K562 (cell line): ENCODE results near the gene SH3BGRL2. TPM values are rescaled to one million over a fixed set of nuclear protein-coding genes. Genes with fewer than 3 reads are reported as not detected.
A peak's percentile ranks its signal among the peaks of the same experiment; 100 is the strongest.

Source experiments
- ATAC-seq: fragments of 200-7000 bp; cut with Tn5 transposase; 3 replicates; pipeline ENCODE4 v1.9.1; 2020; ENCODE audit warnings: moderate library complexity
- BruUV-seq: library from RNA; stranded (reverse); fragments of 400-500 nt; replicated peaks from 2 replicates; lab custom pipeline; 2021; lab: Mats Ljungman, UMichigan
- CTCF ChIA-PET: fragments of 300-600 bp; formaldehyde crosslinking; extraction: SDS; loops from one replicate; lab custom pipeline; 2021; ENCODE audit warnings: low intra/inter-chr PET ratio; lab: Yijun Ruan, JAX
- POLR2A ChIA-PET: fragments of 300-600, 350-650 bp; sonication (Branson Sonifier 250); formaldehyde crosslinking; extraction: SDS; loops from one replicate; lab custom pipeline; 2021; ENCODE audit warnings: antibody characterized with exemption, inconsistent platforms; lab: Yijun Ruan, JAX
- DNase-seq, 4 experiments: peaks; one replicate each; pipeline versions ENCODE4 v3.0.0 to v3.0.0-alpha.2; 2011 to 2018; ENCODE audit warnings: low spot score in 3 of 4, mixed read lengths in 3 of 4; ENCODE audit errors: extremely low read depth in 1 of 4
- FAIRE-seq: peaks from 2 replicates; lab custom pipeline; 2011; peaks lifted over from hg19 to GRCh38; lab: Jason Lieb, UNC
- H2AFZ ChIP-seq: 2 replicates; pipeline ENCODE4 v1.6.0; 2011; ENCODE audit warnings: low read depth, low read length, control low read depth, inconsistent platforms
- H3K27ac ChIP-seq: fragments of 200-600 bp; 3 replicates; pipeline ENCODE4 v1.8.0; 2011; ENCODE audit warnings: low read depth, mild to moderate bottlenecking, control low read depth, inconsistent platforms, low read length, moderate library complexity, mixed read lengths; ENCODE audit errors: extremely low read depth
- H3K27me3 ChIP-seq, 2 experiments: fragments of 300-600 bp in 1 of 2; 2 replicates in 1 of 2; 3 replicates in 1 of 2; pipeline versions ENCODE4 v1.6.0 to v1.8.0; 2011; ENCODE audit warnings: inconsistent platforms in 2 of 2, low read length in 2 of 2, mild to moderate bottlenecking in 1 of 2, mixed read lengths in 1 of 2, moderate library complexity in 1 of 2; ENCODE audit not compliant: control insufficient read depth in 2 of 2, insufficient read depth in 2 of 2
- H3K36me3 ChIP-seq: fragments of 300-600 bp; 3 replicates; pipeline ENCODE4 v1.8.0; 2011; ENCODE audit warnings: mild to moderate bottlenecking, low read length, inconsistent platforms; ENCODE audit not compliant: control insufficient read depth, insufficient read depth
- H3K4me1 ChIP-seq, 2 experiments: fragments of 200-600 bp in 1 of 2; replicated peaks in 1 of 2; 2 replicates in 1 of 2; 3 replicates in 1 of 2; pipeline versions ENCODE4 v1.5.1 to v1.8.0; 2011; ENCODE audit warnings: inconsistent platforms in 2 of 2, low read length in 2 of 2, mild to moderate bottlenecking in 1 of 2, mixed read lengths in 1 of 2, moderate library complexity in 1 of 2; ENCODE audit not compliant: control insufficient read depth in 2 of 2, insufficient read depth in 2 of 2
- H3K4me2 ChIP-seq: 2 replicates; pipeline ENCODE4 v1.6.1; 2011; ENCODE audit warnings: low read length, control low read depth, inconsistent platforms, mixed read lengths; ENCODE audit not compliant: insufficient read depth
- H3K4me3 ChIP-seq: fragments of 200-600 bp; sonication (generic), shearing (Covaris generic); 2 replicates; pipeline ENCODE4 v1.5.1; 2016; ENCODE audit warnings: control low read depth, inconsistent platforms
- H3K79me2 ChIP-seq: fragments of 200-600 bp; 3 replicates; pipeline ENCODE4 v1.8.0; 2011; ENCODE audit warnings: low read length, inconsistent platforms; ENCODE audit not compliant: control insufficient read depth, insufficient read depth
- H3K9ac ChIP-seq, 2 experiments: 2 replicates each; pipeline versions ENCODE4 v1.6.0 to v1.6.1; 2011; ENCODE audit warnings: low read depth in 2 of 2, low read length in 2 of 2, control low read depth in 1 of 2, inconsistent platforms in 1 of 2, mild to moderate bottlenecking in 1 of 2, mixed read lengths in 1 of 2; ENCODE audit not compliant: insufficient read depth in 1 of 2
- H3K9me1 ChIP-seq: one replicate; pipeline ENCODE4 v1.6.0; 2011; ENCODE audit warnings: inconsistent platforms, mild to moderate bottlenecking, low read length, moderate library complexity; ENCODE audit not compliant: control insufficient read depth, insufficient read depth
- H3K9me3 ChIP-seq: replicated peaks from 2 replicates; pipeline ENCODE4 v1.5.1; 2011; ENCODE audit warnings: low read depth, low read length, inconsistent platforms; ENCODE audit not compliant: control insufficient read depth, insufficient read depth
- H4K20me1 ChIP-seq: replicated peaks from 2 replicates; pipeline ENCODE4 v1.6.1; 2011; ENCODE audit warnings: low read length, inconsistent platforms, mixed read lengths; ENCODE audit not compliant: control insufficient read depth, insufficient read depth
- ARID1B ChIP-seq: fragments of 450-650 bp; IDR thresholded peaks from 2 replicates; pipeline ENCODE4 v1.6.1; 2016; ENCODE audit warnings: antibody characterized with exemption, mild to moderate bottlenecking, inconsistent platforms
- BRD9 ChIP-seq: fragments of 450-650 bp; IDR thresholded peaks from 2 replicates; pipeline ENCODE4 v1.6.1; 2018; ENCODE audit warnings: low read depth; ENCODE audit not compliant: partially characterized antibody
- CBFA2T3 ChIP-seq: fragments of 450-650 bp; IDR thresholded peaks from 2 replicates; pipeline ENCODE4 v1.6.1; 2017
- KLF13 ChIP-seq: fragments of 450-650 bp; IDR thresholded peaks from 2 replicates; pipeline ENCODE4 v1.6.1; 2016; ENCODE audit warnings: missing genetic modification characterization, low read depth, mild to moderate bottlenecking, missing compliant biosample characterization, moderate library complexity, borderline replicate concordance
- L3MBTL2 ChIP-seq: fragments of 450-650 bp; IDR thresholded peaks from 2 replicates; pipeline ENCODE4 v1.6.1; 2016; ENCODE audit warnings: mild to moderate bottlenecking, moderate library complexity
- MXD1 ChIP-seq: fragments of 250-450 bp; sonication (Bioruptor Pico); IDR thresholded peaks from 2 replicates; pipeline ENCODE4 v1.8.0; 2021; ENCODE audit warnings: borderline replicate concordance, mild to moderate bottlenecking, moderate library complexity; ENCODE audit not compliant: poor library complexity, severe bottlenecking
- RAD51 ChIP-seq: fragments of 450-650 bp; IDR thresholded peaks from 2 replicates; pipeline ENCODE4 v1.7.1; 2016; ENCODE audit warnings: low read depth, mild to moderate bottlenecking, borderline replicate concordance
- RCOR1 ChIP-seq, 2 experiments: IDR thresholded peaks; 2 replicates each; pipeline ENCODE4 v1.6.1; 2012; ENCODE audit warnings: low read depth in 2 of 2, low read length in 2 of 2, borderline replicate concordance in 1 of 2, improper control_type of control experiment in 1 of 2
- REST ChIP-seq, 2 experiments: fragments of 450-650 bp; formaldehyde crosslinking in 1 of 2; IDR thresholded peaks; 2 replicates each; pipeline versions ENCODE4 v1.4.0 to v1.6.1; 2014 to 2020; ENCODE audit warnings: mild to moderate bottlenecking in 2 of 2, borderline replicate concordance in 1 of 2, low read depth in 1 of 2
- SPI1 ChIP-seq: IDR thresholded peaks from 2 replicates; pipeline ENCODE4 v1.6.1; 2011; ENCODE audit warnings: low read depth, low read length, control low read depth, borderline replicate concordance
- TAL1 ChIP-seq: fragments of 450-650 bp; IDR thresholded peaks from 2 replicates; pipeline ENCODE4 v1.6.1; 2016; ENCODE audit warnings: mild to moderate bottlenecking
- ZNF668 ChIP-seq: fragments of 250-450 bp; sonication (Bioruptor Pico); IDR thresholded peaks from 2 replicates; pipeline ENCODE4 v1.8.0; 2022; ENCODE audit warnings: mild to moderate bottlenecking, inconsistent platforms
- WGBS: fragments of 100-300 bp; shearing (Covaris generic); methylation state at CpG from one replicate; pipeline ENCODE4 v1.1.6; 2016; ENCODE audit warnings: low coverage, mixed read lengths; ENCODE audit not compliant: insufficient coverage; ENCODE audit errors: missing lambda C conversion rate; 5-methylcytosine and 5-hydroxymethylcytosine counted together
- in situ Hi-C: fragments of 300-500 bp; cut with MboI; formaldehyde crosslinking; loops from 4 replicates; pipeline ENCODE4 v1.15.0; 2018; ENCODE audit warnings: inconsistent platforms, mixed read lengths
- intact Hi-C: fragments of 100-400 bp; cut with micrococcal nuclease; formaldehyde crosslinking; loops from 2 replicates; pipeline ENCODE4 v1.14.2; 2022
- polyA plus RNA-seq, 8 experiments: library from polyadenylated mRNA; depleted of rRNA in 4 of 8; stranded (reverse) in 5 of 8; unstranded in 3 of 8; fragments of >200 nt; fragmentation: Nextera tagmentation in 2 of 8; fragmentation: Illumina TruSeq in 1 of 8; extraction: Ambion mirVana in 2 of 8; extraction: Trizol in 1 of 8; gene quantifications; 2 replicates each; pipeline versions ENCODE4 v1.2.1 to v1.2.3, GENCODE V29; 2011 to 2014; ENCODE audit warnings: inconsistent platforms in 1 of 8, missing spikeins in 1 of 8
- total RNA-seq, 7 experiments: library from RNA; depleted of rRNA in 6 of 7; stranded (reverse); fragments of >200 nt in 6 of 7; fragmentation: Illumina TruSeq in 2 of 7; extraction: Trizol in 2 of 7; gene quantifications; 2 replicates each; pipeline versions ENCODE4 v1.2.1 to v1.2.3, GENCODE V29; 2011 to 2021; ENCODE audit warnings: low replicate concordance in 1 of 7
- TF ChIP-seq, protein P1 (sequence below): sonication (generic); formaldehyde crosslinking; IDR thresholded peaks from 2 replicates; pipeline ENCODE4 v1.5.0; 2020; ENCODE audit warnings: missing genetic modification reagents

Gene SH3BGRL2
- total and polyA plus RNA-seq, 9 of the 15 experiments (the other 6 are each of a cell fraction or from before 2014, with no cell fraction given): 4.4 to 12.1 (median 7.3) TPM

DNA sequence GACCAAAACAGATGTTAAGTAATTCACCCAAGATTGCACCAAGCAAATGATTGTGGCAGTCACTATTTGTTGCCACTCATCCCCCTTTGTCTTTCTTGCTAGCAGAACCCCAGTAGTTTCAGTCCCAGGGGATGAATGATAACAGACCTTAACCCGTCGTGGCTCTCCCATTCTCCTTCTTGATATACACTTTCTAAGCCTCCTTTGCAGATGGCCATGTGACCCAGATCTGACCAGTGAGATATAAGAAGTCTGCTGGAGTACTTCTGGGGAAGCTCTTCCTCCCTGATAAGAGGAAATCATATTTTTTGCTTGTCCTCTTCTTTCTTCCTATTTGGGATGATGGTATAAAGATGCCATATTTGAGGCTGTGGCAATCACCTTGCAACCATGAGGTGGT lies 9.6 kb upstream of the SH3BGRL2 start:
- Histone ChIP-seq H3K79me2 (no peaks in the 10 kb centered on the region), H3K4me1 (peaks cover 0 to 14% of the 10 kb centered on the region in 2 experiments; a peak in 2 of 5 replicates), H3K27me3 (no peaks in the 10 kb centered on the region), H3K36me3 (no peaks in the 10 kb centered on the region), H2AFZ (peak overlapping the region; percentile 75), H3K4me3 (no peak overlapping the region), H3K9me3 (no peaks in the 10 kb centered on the region), H4K20me1 (no peaks in the 10 kb centered on the region), H3K27ac (peak overlapping the region; percentile 25; the same call in 1 of the 3 replicates), H3K9me1 (no peaks in the 10 kb centered on the region), H3K9ac (no peak overlapping the region; a peak in 1 of 4 replicates), H3K4me2 (peak overlapping the region; percentile 44; the same call in 1 of the 2 replicates)
- FAIRE-seq (peak; percentile 37), DNase-seq (peak; percentile 20 to 76 (median 45)), ATAC-seq (peak; percentile 93)
- intact Hi-C loops (no loop called here), in situ Hi-C loops (no loop called here)
- 0% methylated on average over 2 of the region's 2 CpGs for WGBS
- CTCF ChIA-PET: no interaction called here
- no TSS peak for BruUV-seq
- POLR2A ChIA-PET: interaction anchor here (1.0 to 1.5 kb wide), 3 partner anchors 9 to 22 kb away, joined by 3 to 11 read pairs (median 4); partner anchors contain the start of gene SH3BGRL2
- peak; percentile 88 for TF ChIP-seq RAD51
- TF ChIP-seq BRD9: no peak
- TF ChIP-seq REST (IDR thresholded peaks at IDR 0.05; ENCODE audit: borderline replicate concordance): peak; percentile 38; the same call in 1 of the 2 replicates
- no peak for TF ChIP-seq REST (CRISPR knock-in tag; IDR thresholded peaks at IDR 0.05; ENCODE audit: low read depth)
- TF ChIP-seq MXD1 (CRISPR knock-in tag): no peak
- peak; percentile 26; the same call in 1 of the 2 replicates for TF ChIP-seq ARID1B
- TF ChIP-seq SPI1: peak; percentile 38; the same call in 1 of the 2 replicates
- TF ChIP-seq ZNF668 (CRISPR knock-in tag): no peak
- TF ChIP-seq TAL1: peak; percentile 17; the same call in 1 of the 2 replicates
- peak in 1 of 2 experiments; percentile 44; a peak in 1 of 4 replicates for TF ChIP-seq RCOR1 (IDR thresholded peaks at IDR 0.05; ENCODE audit: borderline replicate concordance in 1 of 2, low read depth in 2 of 2, low read length in 2 of 2)
- TF ChIP-seq, protein P1, sequence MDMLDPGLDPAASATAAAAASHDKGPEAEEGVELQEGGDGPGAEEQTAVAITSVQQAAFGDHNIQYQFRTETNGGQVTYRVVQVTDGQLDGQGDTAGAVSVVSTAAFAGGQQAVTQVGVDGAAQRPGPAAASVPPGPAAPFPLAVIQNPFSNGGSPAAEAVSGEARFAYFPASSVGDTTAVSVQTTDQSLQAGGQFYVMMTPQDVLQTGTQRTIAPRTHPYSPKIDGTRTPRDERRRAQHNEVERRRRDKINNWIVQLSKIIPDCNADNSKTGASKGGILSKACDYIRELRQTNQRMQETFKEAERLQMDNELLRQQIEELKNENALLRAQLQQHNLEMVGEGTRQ: peak; percentile 92
- TF ChIP-seq L3MBTL2: peak; percentile 71
- peak; percentile 56; the same call in 1 of the 2 replicates for TF ChIP-seq CBFA2T3
- no peak for TF ChIP-seq KLF13 (tag)
